HepG2 (cell line): Measurements from ENCODE around the gene TMEM266. TPM values are rescaled to one million over a fixed set of nuclear protein-coding genes. Genes with fewer than 3 reads are reported as not detected.

Source experiments
- ATAC-seq: fragments of 200-7000 bp; cut with Tn5 transposase; 3 replicates; pipeline ENCODE4 v1.9.1; 2020; ENCODE audit warnings: mild to moderate bottlenecking, moderate library complexity
- BruUV-seq: library from RNA; stranded (reverse); fragments of 400-500 nt; replicated peaks from 2 replicates; lab custom pipeline; 2021; lab: Mats Ljungman, UMichigan
- CTCF ChIA-PET: fragments of 300-600 bp; formaldehyde crosslinking; extraction: SDS; loops from one replicate; lab custom pipeline; 2021; ENCODE audit warnings: low total read pairs, inconsistent platforms, low intra/inter-chr PET ratio; lab: Yijun Ruan, JAX
- POLR2A ChIA-PET: fragments of 350-600 bp; sonication (Branson Sonifier 250); formaldehyde crosslinking; loops from one replicate; lab custom pipeline; 2020; ENCODE audit warnings: antibody characterized with exemption, inconsistent platforms; lab: Yijun Ruan, JAX
- DNase-seq: peaks from one replicate; pipeline ENCODE4 v3.0.0-alpha.2; 2015; ENCODE audit warnings: low spot score
- FAIRE-seq: peaks from 3 replicates; lab custom pipeline; 2011; peaks lifted over from hg19 to GRCh38; lab: Jason Lieb, UNC
- H2AFZ ChIP-seq: one replicate; pipeline ENCODE4 v1.6.1; 2011; ENCODE audit warnings: low read length, inconsistent platforms
- H3K27ac ChIP-seq: fragments of 300-600 bp; 3 replicates; pipeline ENCODE4 v1.8.0; 2011; ENCODE audit warnings: mixed run types, mild to moderate bottlenecking, mixed read lengths, low read length, inconsistent platforms; ENCODE audit not compliant: insufficient read depth; ENCODE audit errors: extremely low read length
- H3K27me3 ChIP-seq, 2 experiments: fragments of 200-600 bp in 1 of 2; 2 replicates in 1 of 2; 3 replicates in 1 of 2; pipeline versions ENCODE4 v1.6.0 to v1.8.0; 2011; ENCODE audit warnings: low read length in 2 of 2, mild to moderate bottlenecking in 2 of 2, moderate library complexity in 2 of 2, inconsistent platforms in 1 of 2; ENCODE audit not compliant: insufficient read depth in 2 of 2, control insufficient read depth in 1 of 2
- H3K36me3 ChIP-seq, 2 experiments: fragments of 200-600 bp in 1 of 2; replicated peaks in 1 of 2; 2 replicates in 1 of 2; 3 replicates in 1 of 2; pipeline versions ENCODE4 v1.5.1 to v1.8.0; 2011; ENCODE audit warnings: low read length in 2 of 2, inconsistent platforms in 1 of 2; ENCODE audit not compliant: insufficient read depth in 2 of 2, control insufficient read depth in 1 of 2
- H3K4me1 ChIP-seq: 2 replicates; pipeline ENCODE4 v1.5.1; 2012; ENCODE audit warnings: low read length, inconsistent platforms; ENCODE audit not compliant: insufficient read depth
- H3K4me2 ChIP-seq: 2 replicates; pipeline ENCODE4 v1.6.0; 2011; ENCODE audit warnings: low read depth, low read length, inconsistent platforms
- H3K4me3 ChIP-seq, 3 experiments: fragments of 200-600 bp in 1 of 3; sonication (generic), shearing (Covaris generic) in 1 of 3; replicated peaks in 1 of 3; 2 replicates each; pipeline ENCODE4 v1.5.1; 2011 to 2016; ENCODE audit warnings: low read length in 3 of 3, inconsistent platforms in 2 of 3, low read depth in 2 of 3, mild to moderate bottlenecking in 2 of 3, control low read depth in 1 of 3, mixed read lengths in 1 of 3; ENCODE audit not compliant: insufficient read depth in 1 of 3
- H3K79me2 ChIP-seq: one replicate; pipeline ENCODE4 v1.6.1; 2011; ENCODE audit warnings: low read length, inconsistent platforms; ENCODE audit not compliant: insufficient read depth
- H3K9ac ChIP-seq: 2 replicates; pipeline ENCODE4 v1.6.0; 2011; ENCODE audit warnings: mild to moderate bottlenecking, low read depth, low read length, inconsistent platforms; ENCODE audit not compliant: insufficient read depth
- H3K9me3 ChIP-seq: 2 replicates; pipeline ENCODE4 v1.5.1; 2012; ENCODE audit warnings: mild to moderate bottlenecking, low read length
- H4K20me1 ChIP-seq: 2 replicates; pipeline ENCODE4 v1.6.0; 2011; ENCODE audit warnings: inconsistent platforms, mild to moderate bottlenecking, low read length, moderate library complexity; ENCODE audit not compliant: insufficient read depth
- CENPT ChIP-seq: sonication (generic); formaldehyde crosslinking; IDR thresholded peaks from 2 replicates; pipeline ENCODE4 v1.8.0; 2022; ENCODE audit warnings: low read depth, mild to moderate bottlenecking, moderate library complexity, missing genetic modification reagents
- DNMT3B ChIP-seq: conservative IDR thresholded peaks from 2 replicates; pipeline ENCODE4 v1.6.1; 2016; ENCODE audit warnings: missing biosample characterization, control low read depth
- EED ChIP-seq: sonication (generic); formaldehyde crosslinking; IDR thresholded peaks from 2 replicates; pipeline ENCODE4 v1.5.0; 2020; ENCODE audit warnings: mild to moderate bottlenecking, missing genetic modification reagents
- EZH2 ChIP-seq: conservative IDR thresholded peaks from 2 replicates; pipeline ENCODE4 v1.6.1; 2012; ENCODE audit warnings: mild to moderate bottlenecking, low read depth, low read length, moderate library complexity
- FOXC1 ChIP-seq: sonication (generic); formaldehyde crosslinking; IDR thresholded peaks from 2 replicates; pipeline ENCODE4 v1.8.0; 2022; ENCODE audit warnings: mild to moderate bottlenecking, missing genetic modification reagents, borderline replicate concordance
- IKZF1 ChIP-seq: fragments of 450-650 bp; IDR thresholded peaks from 2 replicates; pipeline ENCODE4 v1.7.1; 2016
- MLXIP ChIP-seq: sonication (generic); formaldehyde crosslinking; IDR thresholded peaks from 2 replicates; pipeline ENCODE4 v1.9.0; 2021; ENCODE audit warnings: missing genetic modification reagents, borderline replicate concordance
- NFKBIZ ChIP-seq: IDR thresholded peaks from 2 replicates; pipeline ENCODE4 v1.6.1; 2018; ENCODE audit warnings: missing genetic modification reagents, missing compliant biosample characterization
- NFRKB ChIP-seq: fragments of 450-650 bp; IDR thresholded peaks from 2 replicates; pipeline ENCODE4 v1.6.1; 2017
- ZKSCAN1 ChIP-seq: fragments of 150-350 bp; IDR thresholded peaks from 2 replicates; pipeline ENCODE4 v1.6.1; 2014; ENCODE audit warnings: low read length
- ZMYM4 ChIP-seq: sonication (generic); formaldehyde crosslinking; IDR thresholded peaks from 2 replicates; pipeline ENCODE4 v1.8.1; 2023; ENCODE audit warnings: mild to moderate bottlenecking, missing genetic modification reagents
- ZNF501 ChIP-seq: sonication (generic); formaldehyde crosslinking; IDR thresholded peaks from 2 replicates; pipeline ENCODE4 v1.5.1; 2020; ENCODE audit warnings: mild to moderate bottlenecking, moderate library complexity, missing genetic modification reagents
- ZNF598 ChIP-seq: sonication (generic); formaldehyde crosslinking; IDR thresholded peaks from 2 replicates; pipeline ENCODE4 v1.5.1; 2020; ENCODE audit warnings: mild to moderate bottlenecking, missing genetic modification reagents, borderline replicate concordance
- in situ Hi-C: cut with HindIII; loops from 2 replicates; pipeline ENCODE4 v1.10.0; 2017; ENCODE audit warnings: low pct_unique_long_range_greater_than_20kb; ENCODE audit not compliant: extremely low pct_ligation_motif_present
- intact Hi-C: fragments of 100-400 bp; cut with micrococcal nuclease; formaldehyde crosslinking; loops from one replicate; pipeline ENCODE4 v1.10.0; 2022; ENCODE audit not compliant: unreplicated experiment
- polyA plus RNA-seq, 8 experiments: library from polyadenylated mRNA; depleted of rRNA in 3 of 8; stranded (reverse) in 7 of 8; unstranded in 1 of 8; fragments of >200 nt; fragmentation: Illumina TruSeq in 4 of 8; extraction: Trizol in 4 of 8; gene quantifications; 2 replicates each; pipeline versions ENCODE4 v1.2.1 to v1.2.3, GENCODE V29; 2011 to 2016; ENCODE audit warnings: low read depth in 4 of 8, missing spikeins in 1 of 8, mixed read lengths in 1 of 8; ENCODE audit not compliant: insufficient read depth in 1 of 8
- total RNA-seq, 5 experiments: library from RNA; depleted of rRNA; stranded (reverse); fragments of >200 nt; fragmentation: Illumina TruSeq; extraction: Trizol; gene quantifications; 2 replicates each; pipeline ENCODE4 v1.2.3, GENCODE V29; 2016; ENCODE audit warnings: low read depth in 1 of 5
- TF ChIP-seq, protein P1 (sequence below): sonication (generic); formaldehyde crosslinking; IDR thresholded peaks from 2 replicates; pipeline ENCODE4 v1.4.0; 2020; ENCODE audit warnings: missing genetic modification reagents
- TF ChIP-seq, protein P2 (sequence below): IDR thresholded peaks from 2 replicates; pipeline ENCODE4 v1.6.1; 2016; ENCODE audit warnings: control low read depth
- TF ChIP-seq, protein P3 (sequence below), 2 experiments: fragments of 450-650 bp in 1 of 2; sonication (generic) in 1 of 2; formaldehyde crosslinking; IDR thresholded peaks; 2 replicates each; pipeline versions ENCODE4 v1.5.0 to v1.8.0; 2020 to 2022; ENCODE audit warnings: mild to moderate bottlenecking in 1 of 2, missing genetic modification reagents in 1 of 2

The TMEM266 gene
- total and polyA plus RNA-seq, 2 of the 13 experiments (the other 11 are each of a cell fraction or from before 2014, with no cell fraction given): 0.04 TPM; not detected in 1

GRCh38 chr15:76073554-76073953, 13.8 kb downstream of the TMEM266 start (continued):
- TF ChIP-seq, protein P1, sequence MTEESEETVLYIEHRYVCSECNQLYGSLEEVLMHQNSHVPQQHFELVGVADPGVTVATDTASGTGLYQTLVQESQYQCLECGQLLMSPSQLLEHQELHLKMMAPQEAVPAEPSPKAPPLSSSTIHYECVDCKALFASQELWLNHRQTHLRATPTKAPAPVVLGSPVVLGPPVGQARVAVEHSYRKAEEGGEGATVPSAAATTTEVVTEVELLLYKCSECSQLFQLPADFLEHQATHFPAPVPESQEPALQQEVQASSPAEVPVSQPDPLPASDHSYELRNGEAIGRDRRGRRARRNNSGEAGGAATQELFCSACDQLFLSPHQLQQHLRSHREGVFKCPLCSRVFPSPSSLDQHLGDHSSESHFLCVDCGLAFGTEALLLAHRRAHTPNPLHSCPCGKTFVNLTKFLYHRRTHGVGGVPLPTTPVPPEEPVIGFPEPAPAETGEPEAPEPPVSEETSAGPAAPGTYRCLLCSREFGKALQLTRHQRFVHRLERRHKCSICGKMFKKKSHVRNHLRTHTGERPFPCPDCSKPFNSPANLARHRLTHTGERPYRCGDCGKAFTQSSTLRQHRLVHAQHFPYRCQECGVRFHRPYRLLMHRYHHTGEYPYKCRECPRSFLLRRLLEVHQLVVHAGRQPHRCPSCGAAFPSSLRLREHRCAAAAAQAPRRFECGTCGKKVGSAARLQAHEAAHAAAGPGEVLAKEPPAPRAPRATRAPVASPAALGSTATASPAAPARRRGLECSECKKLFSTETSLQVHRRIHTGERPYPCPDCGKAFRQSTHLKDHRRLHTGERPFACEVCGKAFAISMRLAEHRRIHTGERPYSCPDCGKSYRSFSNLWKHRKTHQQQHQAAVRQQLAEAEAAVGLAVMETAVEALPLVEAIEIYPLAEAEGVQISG (CRISPR knock-in tag): no peak

GRCh38 chr15:76075046-76075445, 15.3 kb downstream of the TMEM266 start:
- intact Hi-C loops: no loop called here
- Histone ChIP-seq H3K36me3 (no peaks in the 10 kb centered on the region), H3K27me3 (0 out of 5 replicates have a peak, but pooled peaks cover 0 to 1% of the 10 kb centered on the region in 2 experiments), H3K27ac (no peak overlapping the region), H3K79me2 (no peaks in the 10 kb centered on the region), H3K4me2 (no peak overlapping the region), H3K9me3 (no peaks in the 10 kb centered on the region), H3K4me3 (no peak overlapping the region), H3K9ac (no peak overlapping the region), H4K20me1 (no peaks in the 10 kb centered on the region), H2AFZ (no peak overlapping the region), H3K4me1 (no peaks in the 10 kb centered on the region)
- FAIRE-seq (no peak), DNase-seq (no peak), ATAC-seq (no peak)
- in situ Hi-C loops: no loop called here
- ChIA-PET POLR2A (no interaction called here), CTCF (no interaction called here)
- no TSS peak for BruUV-seq
- TF ChIP-seq, protein P2, sequence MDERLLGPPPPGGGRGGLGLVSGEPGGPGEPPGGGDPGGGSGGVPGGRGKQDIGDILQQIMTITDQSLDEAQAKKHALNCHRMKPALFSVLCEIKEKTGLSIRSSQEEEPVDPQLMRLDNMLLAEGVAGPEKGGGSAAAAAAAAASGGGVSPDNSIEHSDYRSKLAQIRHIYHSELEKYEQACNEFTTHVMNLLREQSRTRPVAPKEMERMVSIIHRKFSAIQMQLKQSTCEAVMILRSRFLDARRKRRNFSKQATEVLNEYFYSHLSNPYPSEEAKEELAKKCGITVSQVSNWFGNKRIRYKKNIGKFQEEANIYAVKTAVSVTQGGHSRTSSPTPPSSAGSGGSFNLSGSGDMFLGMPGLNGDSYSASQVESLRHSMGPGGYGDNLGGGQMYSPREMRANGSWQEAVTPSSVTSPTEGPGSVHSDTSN (CRISPR knock-in tag): no peak
- TF ChIP-seq, protein P3, sequence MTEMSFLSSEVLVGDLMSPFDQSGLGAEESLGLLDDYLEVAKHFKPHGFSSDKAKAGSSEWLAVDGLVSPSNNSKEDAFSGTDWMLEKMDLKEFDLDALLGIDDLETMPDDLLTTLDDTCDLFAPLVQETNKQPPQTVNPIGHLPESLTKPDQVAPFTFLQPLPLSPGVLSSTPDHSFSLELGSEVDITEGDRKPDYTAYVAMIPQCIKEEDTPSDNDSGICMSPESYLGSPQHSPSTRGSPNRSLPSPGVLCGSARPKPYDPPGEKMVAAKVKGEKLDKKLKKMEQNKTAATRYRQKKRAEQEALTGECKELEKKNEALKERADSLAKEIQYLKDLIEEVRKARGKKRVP (CRISPR knock-in tag; IDR thresholded peaks at IDR 0.05): no peak
- no peak for TF ChIP-seq ZNF501 (CRISPR knock-in tag)
- no peak for TF ChIP-seq CENPT (CRISPR knock-in tag)
- TF ChIP-seq MLXIP (CRISPR knock-in tag): no peak
- no peak for TF ChIP-seq IKZF1
- TF ChIP-seq ZNF598 (CRISPR knock-in tag): no peak
- TF ChIP-seq ZKSCAN1: no peak
- no peak for TF ChIP-seq ZMYM4 (CRISPR knock-in tag)
- no peak for TF ChIP-seq EZH2
- TF ChIP-seq FOXC1 (CRISPR knock-in tag): no peak
- TF ChIP-seq DNMT3B: no peak
- TF ChIP-seq EED (CRISPR knock-in tag): no peak
- TF ChIP-seq NFKBIZ (CRISPR knock-in tag): no peak
- TF ChIP-seq NFRKB: no peak
